ENCODE data around the gene PAM.

DNA sequence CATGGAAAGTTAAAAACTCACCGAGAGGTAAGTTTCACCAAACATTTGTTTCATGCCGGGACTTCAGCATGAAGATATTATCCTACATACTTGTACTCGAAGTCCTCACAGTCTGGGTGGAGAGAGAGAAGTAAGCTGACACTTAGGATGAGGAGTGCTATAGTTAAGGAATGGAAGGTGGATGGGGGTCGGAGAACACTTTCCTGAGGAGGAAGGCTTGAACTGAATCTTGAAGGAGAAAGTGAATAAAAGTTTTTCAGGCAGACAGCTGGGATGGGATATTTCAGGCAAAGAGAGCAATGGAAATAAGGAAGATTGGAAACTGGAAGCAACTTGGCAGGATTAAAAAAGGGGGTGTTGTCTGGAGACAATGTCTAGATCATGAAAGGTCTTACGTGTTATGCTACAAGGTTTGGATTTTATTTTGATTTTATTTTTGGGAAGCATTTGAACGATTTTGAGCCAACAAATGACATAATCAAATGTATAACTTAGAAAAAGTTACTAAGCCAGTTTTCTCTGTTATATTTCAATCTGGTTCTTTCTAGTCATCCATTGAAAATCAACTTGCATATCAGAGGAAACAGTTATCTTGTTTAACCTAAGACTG is 167.1 kb downstream of the PAM start:
- TF ChIP-seq, protein P1, sequence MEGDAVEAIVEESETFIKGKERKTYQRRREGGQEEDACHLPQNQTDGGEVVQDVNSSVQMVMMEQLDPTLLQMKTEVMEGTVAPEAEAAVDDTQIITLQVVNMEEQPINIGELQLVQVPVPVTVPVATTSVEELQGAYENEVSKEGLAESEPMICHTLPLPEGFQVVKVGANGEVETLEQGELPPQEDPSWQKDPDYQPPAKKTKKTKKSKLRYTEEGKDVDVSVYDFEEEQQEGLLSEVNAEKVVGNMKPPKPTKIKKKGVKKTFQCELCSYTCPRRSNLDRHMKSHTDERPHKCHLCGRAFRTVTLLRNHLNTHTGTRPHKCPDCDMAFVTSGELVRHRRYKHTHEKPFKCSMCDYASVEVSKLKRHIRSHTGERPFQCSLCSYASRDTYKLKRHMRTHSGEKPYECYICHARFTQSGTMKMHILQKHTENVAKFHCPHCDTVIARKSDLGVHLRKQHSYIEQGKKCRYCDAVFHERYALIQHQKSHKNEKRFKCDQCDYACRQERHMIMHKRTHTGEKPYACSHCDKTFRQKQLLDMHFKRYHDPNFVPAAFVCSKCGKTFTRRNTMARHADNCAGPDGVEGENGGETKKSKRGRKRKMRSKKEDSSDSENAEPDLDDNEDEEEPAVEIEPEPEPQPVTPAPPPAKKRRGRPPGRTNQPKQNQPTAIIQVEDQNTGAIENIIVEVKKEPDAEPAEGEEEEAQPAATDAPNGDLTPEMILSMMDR (IDR thresholded peaks at IDR 0.05), result no peak
- no peak for TF ChIP-seq POLR2A (IDR thresholded peaks at IDR 0.05)
- TF ChIP-seq EP300 (IDR thresholded peaks at IDR 0.05), result no peak
